ENCODE data around the gene AKNA. TPM values are rescaled to one million over a fixed set of nuclear protein-coding genes. Genes with fewer than 3 reads are reported as not detected.

Gene AKNA
- total RNA-seq, 1 experiment from 2014 or later: 29.3 TPM

DNA sequence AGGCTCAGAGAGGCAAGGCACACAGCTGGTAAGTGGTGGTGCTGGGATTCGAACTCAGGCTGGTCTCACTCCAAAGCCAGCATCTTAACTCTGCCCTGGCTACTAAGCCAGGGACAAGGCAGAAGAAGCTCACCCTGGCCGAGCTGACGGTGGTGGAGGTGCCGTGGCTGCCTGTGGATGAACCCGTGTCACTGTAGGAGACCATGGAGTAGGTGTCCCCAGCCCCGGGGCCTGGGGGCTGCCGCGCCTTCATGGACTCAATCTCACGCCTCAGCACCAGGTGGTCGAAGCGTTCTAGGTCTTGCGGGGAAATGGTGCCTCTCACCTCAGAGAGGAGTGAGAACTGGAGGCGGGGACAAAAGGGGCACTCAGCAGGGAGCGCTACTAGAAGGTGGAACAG is 35.4 kb upstream of the AKNA start:
- H3K36me3 Mint-ChIP-seq: no peaks in the 10 kb centered on the region
- no peaks in the 10 kb centered on the region for H3K9me3 Mint-ChIP-seq
- H3K27ac Mint-ChIP-seq: no peak overlapping the region
- no peak for TF ChIP-seq KAT7 (CRISPR knock-in tag; IDR thresholded peaks at IDR 0.05; ENCODE audit: borderline replicate concordance)
- no peak for TF ChIP-seq ARID4B (CRISPR knock-in tag; IDR thresholded peaks at IDR 0.05; ENCODE audit: borderline replicate concordance)
- no peak for TF ChIP-seq NFATC4 (CRISPR knock-in tag; IDR thresholded peaks at IDR 0.05)
- TF ChIP-seq ZNF425 (CRISPR knock-in tag; conservative IDR thresholded peaks at IDR 0.05): no peak
- no peak for TF ChIP-seq FOXP4 (CRISPR knock-in tag; IDR thresholded peaks at IDR 0.05)
- TF ChIP-seq RELA (CRISPR knock-in tag; IDR thresholded peaks at IDR 0.05; ENCODE audit: borderline replicate concordance): no peak
- ChIA-PET CTCF (interaction anchor here (1.5 kb wide), 1 partner anchor 18 kb away, joined by 4 read pairs; no protein-coding TSS in a partner anchor), POLR2A (no interaction called here)
- H3K27me3 Mint-ChIP-seq (ENCODE audit: low read depth): no peaks in the 10 kb centered on the region
- DNase-seq (ENCODE audit: low spot score): no peak
- ATAC-seq: no peak
- no peak overlapping the region for H3K4me3 Mint-ChIP-seq
- peaks cover 10% of the 10 kb centered on the region for H3K4me1 Mint-ChIP-seq

DNA sequence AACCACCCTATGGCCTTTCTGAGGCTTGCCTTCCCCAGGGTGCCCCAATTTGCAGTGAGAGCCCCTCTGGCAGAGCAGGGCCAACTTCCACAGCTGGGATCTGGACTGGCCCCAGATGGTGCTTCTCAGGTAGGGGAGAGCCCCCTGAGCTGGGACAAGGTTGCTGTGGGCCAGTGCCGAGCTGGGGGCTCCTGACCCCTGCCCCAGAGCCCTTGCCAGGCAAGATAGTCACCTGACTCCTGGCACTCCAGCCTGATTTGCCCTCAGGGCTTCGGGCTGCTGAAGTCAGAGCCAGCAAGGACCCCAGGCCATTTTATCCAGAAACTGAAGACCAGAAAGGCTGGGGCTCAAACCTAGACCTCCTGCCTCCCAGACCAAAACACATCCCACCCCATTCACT is 33.4 kb upstream of the AKNA start:
- Mint-ChIP-seq H3K9me3 (no peaks in the 10 kb centered on the region), H3K4me3 (no peak overlapping the region), H3K4me1 (peaks cover 10% of the 10 kb centered on the region), H3K27me3 (ENCODE audit: low read depth) (no peaks in the 10 kb centered on the region), H3K27ac (no peak overlapping the region), H3K36me3 (no peaks in the 10 kb centered on the region)
- CTCF ChIA-PET: interaction anchor here (4.6 kb wide), 1 partner anchor 16 kb away, joined by 18 read pairs; no protein-coding TSS in a partner anchor
- POLR2A ChIA-PET: no interaction called here
- ATAC-seq (no peak), DNase-seq (ENCODE audit: low spot score) (no peak)
- TF ChIP-seq, protein P1, sequence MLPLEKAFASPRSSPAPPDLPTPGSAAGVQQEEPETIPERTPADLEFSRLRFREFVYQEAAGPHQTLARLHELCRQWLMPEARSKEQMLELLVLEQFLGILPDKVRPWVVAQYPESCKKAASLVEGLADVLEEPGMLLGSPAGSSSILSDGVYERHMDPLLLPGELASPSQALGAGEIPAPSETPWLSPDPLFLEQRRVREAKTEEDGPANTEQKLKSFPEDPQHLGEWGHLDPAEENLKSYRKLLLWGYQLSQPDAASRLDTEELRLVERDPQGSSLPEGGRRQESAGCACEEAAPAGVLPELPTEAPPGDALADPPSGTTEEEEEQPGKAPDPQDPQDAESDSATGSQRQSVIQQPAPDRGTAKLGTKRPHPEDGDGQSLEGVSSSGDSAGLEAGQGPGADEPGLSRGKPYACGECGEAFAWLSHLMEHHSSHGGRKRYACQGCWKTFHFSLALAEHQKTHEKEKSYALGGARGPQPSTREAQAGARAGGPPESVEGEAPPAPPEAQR (CRISPR knock-in tag; IDR thresholded peaks at IDR 0.05): no peak
- TF ChIP-seq ARID4B (CRISPR knock-in tag; IDR thresholded peaks at IDR 0.05; ENCODE audit: borderline replicate concordance) (no peak), TEAD4 (CRISPR knock-in tag; IDR thresholded peaks at IDR 0.05) (no peak), ZNF138 (CRISPR knock-in tag; conservative IDR thresholded peaks at IDR 0.05) (no peak), STAT6 (CRISPR knock-in tag; conservative IDR thresholded peaks at IDR 0.05; ENCODE audit: low read depth) (no peak)
- TF ChIP-seq, protein P2, sequence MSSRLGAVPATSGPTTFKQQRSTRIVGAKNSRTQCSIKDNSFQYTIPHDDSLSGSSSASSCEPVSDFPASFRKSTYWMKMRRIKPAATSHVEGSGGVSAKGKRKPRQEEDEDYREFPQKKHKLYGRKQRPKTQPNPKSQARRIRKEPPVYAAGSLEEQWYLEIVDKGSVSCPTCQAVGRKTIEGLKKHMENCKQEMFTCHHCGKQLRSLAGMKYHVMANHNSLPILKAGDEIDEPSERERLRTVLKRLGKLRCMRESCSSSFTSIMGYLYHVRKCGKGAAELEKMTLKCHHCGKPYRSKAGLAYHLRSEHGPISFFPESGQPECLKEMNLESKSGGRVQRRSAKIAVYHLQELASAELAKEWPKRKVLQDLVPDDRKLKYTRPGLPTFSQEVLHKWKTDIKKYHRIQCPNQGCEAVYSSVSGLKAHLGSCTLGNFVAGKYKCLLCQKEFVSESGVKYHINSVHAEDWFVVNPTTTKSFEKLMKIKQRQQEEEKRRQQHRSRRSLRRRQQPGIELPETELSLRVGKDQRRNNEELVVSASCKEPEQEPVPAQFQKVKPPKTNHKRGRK (CRISPR knock-in tag; IDR thresholded peaks at IDR 0.05; ENCODE audit: borderline replicate concordance): no peak
